ENCODE results near the gene SLC28A1. TPM values are rescaled to one million over a fixed set of nuclear protein-coding genes. Genes with fewer than 3 reads are reported as not detected.

SLC28A1 gene
- total and polyA plus RNA-seq, 2 experiments from 2014 or later: 2.5 to 3.0 TPM

DNA sequence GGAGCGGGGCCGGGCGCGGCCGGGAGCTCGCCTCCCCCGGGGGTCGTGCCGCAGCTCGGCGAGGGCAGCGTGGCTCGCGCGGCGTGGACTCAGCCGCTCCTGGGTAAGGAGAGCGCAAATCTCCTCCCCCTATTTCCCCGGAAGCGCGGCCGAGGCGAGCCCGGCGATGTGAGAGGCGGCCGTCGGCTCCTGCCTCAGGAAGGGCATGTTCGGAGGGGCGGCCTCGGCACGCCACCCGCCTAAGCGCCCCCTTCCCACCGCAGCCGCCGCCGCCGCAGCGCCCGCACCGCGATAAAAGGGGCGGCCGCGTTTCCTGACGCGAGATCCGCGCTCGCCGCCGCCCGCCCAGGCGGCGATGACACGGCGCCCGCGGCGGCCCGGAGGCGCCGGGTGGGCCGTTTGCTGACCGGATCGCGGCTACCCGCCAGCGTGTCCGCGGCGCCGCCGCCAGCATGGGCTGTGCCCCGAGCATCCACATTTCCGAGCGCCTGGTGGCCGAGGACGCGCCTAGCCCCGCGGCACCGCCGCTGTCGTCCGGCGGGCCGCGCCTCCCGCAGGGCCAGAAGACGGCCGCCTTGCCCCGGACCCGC is 97.3 kb downstream of the SLC28A1 start, which contains the start of gene PDE8A:
PDE8A (plus strand) TSS at position 146 of the 590 bp plus-strand sequence; CDS start at position 453, 307 bp downstream.
- H3K9me2 ChIP-seq (replicated peaks; ENCODE audit: insufficient read depth): no peaks in the 10 kb centered on the region
- H2AFZ ChIP-seq: peak within 1 kb of the TSS; percentile 80
- H3K79me2 ChIP-seq: peaks cover 48% of the 10 kb centered on the region
- H3K36me3 ChIP-seq (replicated peaks; ENCODE audit: insufficient read depth, low read depth): no peaks in the 10 kb centered on the region
- peak within 1 kb of the TSS; percentile 82 for H3K4me2 ChIP-seq
- H3K4me1 ChIP-seq (ENCODE audit: insufficient read depth): peaks cover 15% of the 10 kb centered on the region
- peak within 1 kb of the TSS; percentile 81 for H3K4me3 ChIP-seq
- H3K9me3 ChIP-seq (ENCODE audit: low read depth): no peaks in the 10 kb centered on the region
- TF ChIP-seq, protein P1, sequence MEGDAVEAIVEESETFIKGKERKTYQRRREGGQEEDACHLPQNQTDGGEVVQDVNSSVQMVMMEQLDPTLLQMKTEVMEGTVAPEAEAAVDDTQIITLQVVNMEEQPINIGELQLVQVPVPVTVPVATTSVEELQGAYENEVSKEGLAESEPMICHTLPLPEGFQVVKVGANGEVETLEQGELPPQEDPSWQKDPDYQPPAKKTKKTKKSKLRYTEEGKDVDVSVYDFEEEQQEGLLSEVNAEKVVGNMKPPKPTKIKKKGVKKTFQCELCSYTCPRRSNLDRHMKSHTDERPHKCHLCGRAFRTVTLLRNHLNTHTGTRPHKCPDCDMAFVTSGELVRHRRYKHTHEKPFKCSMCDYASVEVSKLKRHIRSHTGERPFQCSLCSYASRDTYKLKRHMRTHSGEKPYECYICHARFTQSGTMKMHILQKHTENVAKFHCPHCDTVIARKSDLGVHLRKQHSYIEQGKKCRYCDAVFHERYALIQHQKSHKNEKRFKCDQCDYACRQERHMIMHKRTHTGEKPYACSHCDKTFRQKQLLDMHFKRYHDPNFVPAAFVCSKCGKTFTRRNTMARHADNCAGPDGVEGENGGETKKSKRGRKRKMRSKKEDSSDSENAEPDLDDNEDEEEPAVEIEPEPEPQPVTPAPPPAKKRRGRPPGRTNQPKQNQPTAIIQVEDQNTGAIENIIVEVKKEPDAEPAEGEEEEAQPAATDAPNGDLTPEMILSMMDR (IDR thresholded peaks at IDR 0.05; ENCODE audit: poor library complexity): no peak
- TF ChIP-seq EZH2 (IDR thresholded peaks at IDR 0.05; ENCODE audit: borderline replicate concordance): no peak
- no peak for TF ChIP-seq EZH2phosphoT487 (IDR thresholded peaks at IDR 0.05; ENCODE audit: low read depth, severe bottlenecking, unreplicated experiment)
- whole genome bisulfite sequencing (ENCODE audit: low lambda C conversion rate, missing lambda C conversion rate): under 1% methylated on average over 59 of the region's 95 CpGs
- H3K27me3 ChIP-seq: no peaks in the 10 kb centered on the region
- H3K27ac ChIP-seq: peak within 1 kb of the TSS; percentile 95
- H4K20me1 ChIP-seq (ENCODE audit: insufficient read depth, poor library complexity, severe bottlenecking): peaks cover 20% of the 10 kb centered on the region
- DNase-seq (ENCODE audit: low spot score): peak; percentile 71

DNA sequence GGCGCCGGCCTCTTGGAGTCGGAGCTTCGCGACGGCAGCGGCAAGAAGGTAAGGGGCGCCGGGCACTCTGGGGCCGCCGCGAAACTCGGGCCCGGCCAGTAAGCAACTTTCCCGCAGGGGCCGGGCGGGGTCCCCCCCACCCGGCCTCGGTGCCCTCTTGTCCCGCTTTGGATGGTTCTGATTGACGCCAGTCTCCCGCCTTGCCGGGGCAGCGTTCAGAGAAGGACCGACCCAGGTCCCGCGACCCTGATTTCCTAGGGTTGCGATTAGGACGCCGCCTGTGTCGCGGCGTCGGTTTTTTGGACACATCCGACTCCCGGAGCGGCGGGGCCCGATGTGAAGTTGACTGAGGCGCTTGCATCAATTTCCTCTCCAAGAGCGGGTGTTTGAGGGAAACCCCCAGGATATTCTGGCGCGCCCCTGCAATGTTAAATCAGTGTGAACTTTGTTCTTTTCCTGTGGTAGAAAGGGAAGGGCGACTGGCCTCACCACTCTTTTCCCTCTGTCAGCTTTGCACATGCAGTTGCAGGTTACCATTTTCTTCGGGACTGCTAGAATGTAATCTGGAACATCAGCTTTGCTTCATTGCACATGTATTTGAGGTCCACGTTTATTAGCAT is 97.9 kb downstream of the SLC28A1 start:
- no peaks in the 10 kb centered on the region for H3K9me2 ChIP-seq (replicated peaks; ENCODE audit: insufficient read depth)
- H3K79me2 ChIP-seq: peaks cover 53% of the 10 kb centered on the region
- H3K27me3 ChIP-seq: no peaks in the 10 kb centered on the region
- no peaks in the 10 kb centered on the region for H3K36me3 ChIP-seq (replicated peaks; ENCODE audit: insufficient read depth, low read depth)
- H3K4me3 ChIP-seq: peak overlapping the region; percentile 75
- H4K20me1 ChIP-seq (ENCODE audit: insufficient read depth, poor library complexity, severe bottlenecking): peaks cover 20% of the 10 kb centered on the region
- DNase-seq (ENCODE audit: low spot score): peak; percentile 68
- H3K4me1 ChIP-seq (ENCODE audit: insufficient read depth): peaks cover 16% of the 10 kb centered on the region
- peak overlapping the region; percentile 82 for H3K4me2 ChIP-seq
- H2AFZ ChIP-seq: peak overlapping the region; percentile 65
- H3K27ac ChIP-seq: peak overlapping the region; percentile 94
- 5% methylated on average over 37 of the region's 46 CpGs for WGBS (ENCODE audit: low lambda C conversion rate, missing lambda C conversion rate)
- H3K9me3 ChIP-seq (ENCODE audit: low read depth): no peaks in the 10 kb centered on the region
- TF ChIP-seq EZH2phosphoT487 (IDR thresholded peaks at IDR 0.05; ENCODE audit: low read depth, severe bottlenecking, unreplicated experiment): no peak
- TF ChIP-seq EZH2 (IDR thresholded peaks at IDR 0.05; ENCODE audit: borderline replicate concordance): no peak
- TF ChIP-seq, protein P1 (IDR thresholded peaks at IDR 0.05; ENCODE audit: poor library complexity): no peak

DNA sequence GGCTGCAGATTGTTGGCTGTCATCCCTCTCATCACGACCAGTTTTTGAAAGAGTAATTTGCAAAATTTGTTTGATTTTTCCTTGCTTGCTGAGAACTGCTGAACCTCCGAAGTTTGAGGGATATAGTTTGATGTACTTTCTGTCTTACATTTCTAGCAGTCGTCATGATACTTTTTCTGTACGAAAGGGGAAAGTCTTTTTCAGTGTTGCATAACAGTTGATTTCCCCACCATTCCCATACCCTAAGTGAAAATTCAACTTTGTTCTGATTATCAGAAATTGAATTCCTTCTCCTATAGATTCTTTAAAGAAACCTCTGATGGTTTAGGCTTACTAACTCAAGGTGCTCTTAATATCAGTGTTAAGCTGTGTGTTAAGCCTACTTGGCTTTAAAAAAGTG is 98.8 kb downstream of the SLC28A1 start:
- DNase-seq (ENCODE audit: low spot score): no peak
- no peaks in the 10 kb centered on the region for H3K9me2 ChIP-seq (replicated peaks; ENCODE audit: insufficient read depth)
- peaks cover 26% of the 10 kb centered on the region for H4K20me1 ChIP-seq (ENCODE audit: insufficient read depth, poor library complexity, severe bottlenecking)
- peak overlapping the region; percentile 82 for H3K4me2 ChIP-seq
- peak overlapping the region; percentile 94 for H3K27ac ChIP-seq
- no peaks in the 10 kb centered on the region for H3K36me3 ChIP-seq (replicated peaks; ENCODE audit: insufficient read depth, low read depth)
- no peak overlapping the region for H2AFZ ChIP-seq
- H3K4me3 ChIP-seq: peak overlapping the region; percentile 75
- peaks cover 62% of the 10 kb centered on the region for H3K79me2 ChIP-seq
- TF ChIP-seq EZH2phosphoT487 (IDR thresholded peaks at IDR 0.05; ENCODE audit: low read depth, severe bottlenecking, unreplicated experiment): no peak
- TF ChIP-seq, protein P1 (IDR thresholded peaks at IDR 0.05; ENCODE audit: poor library complexity): no peak
- TF ChIP-seq EZH2 (IDR thresholded peaks at IDR 0.05; ENCODE audit: borderline replicate concordance): no peak
- WGBS (ENCODE audit: low lambda C conversion rate, missing lambda C conversion rate): 58% methylated on average over 4 of the region's 4 CpGs
- H3K9me3 ChIP-seq (ENCODE audit: low read depth): no peaks in the 10 kb centered on the region
- H3K4me1 ChIP-seq (ENCODE audit: insufficient read depth): peaks cover 16% of the 10 kb centered on the region
- H3K27me3 ChIP-seq: no peaks in the 10 kb centered on the region

Measured in hepatocyte (in vitro differentiated cells).